ENCODE measurements around the gene LEKR1.

DNA sequence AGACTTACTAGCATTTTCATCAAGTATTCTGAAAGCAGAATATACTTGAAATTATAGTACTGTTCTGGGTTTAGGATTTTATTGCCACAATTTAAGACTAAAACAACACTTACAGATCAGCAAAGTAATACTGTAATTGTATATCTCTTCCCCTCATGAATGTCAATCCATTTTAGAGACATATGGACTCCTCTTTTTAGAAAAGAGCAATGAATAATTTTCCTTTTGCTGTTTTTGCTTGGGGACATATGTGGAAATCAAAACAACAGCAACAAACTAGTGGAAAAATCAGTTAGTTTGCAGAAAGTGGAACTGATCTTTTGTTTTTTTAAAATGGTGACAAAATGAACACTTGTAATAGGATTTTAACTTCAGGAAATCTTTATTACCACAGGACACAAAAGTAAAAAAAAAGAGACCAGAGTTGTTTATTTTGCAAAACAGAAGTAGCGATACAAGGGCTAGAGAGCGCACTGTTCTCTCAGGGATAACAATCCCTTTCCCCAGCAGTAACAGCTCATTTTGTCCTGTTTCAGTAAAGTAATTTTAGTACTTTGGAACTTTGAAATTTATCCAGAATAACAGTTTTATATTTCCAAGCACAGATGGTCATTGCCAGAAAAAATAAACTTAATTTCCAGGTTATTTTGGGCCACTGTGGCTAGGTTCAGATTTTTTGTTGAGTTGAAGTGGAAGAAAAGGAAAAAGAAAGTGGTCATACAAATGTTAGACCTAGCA, 17.1 kb downstream of the LEKR1 start:
- no peak for TF ChIP-seq POLR2A (IDR thresholded peaks at IDR 0.05; ENCODE audit: low read length)
- no peak for TF ChIP-seq GATA1 (IDR thresholded peaks at IDR 0.05; ENCODE audit: low read depth, low read length)

Measured in erythroblast (primary cell).